Measurements from ENCODE around the gene INPP4A. TPM values are rescaled to one million over a fixed set of nuclear protein-coding genes. Genes with fewer than 3 reads are reported as not detected.

INPP4A gene
- polyA plus RNA-seq, 2 of the 4 experiments (the other 2 are of a cell fraction), result 9.4 to 16.0 TPM

GRCh38 chr2:98504381-98505109 lies 59.9 kb downstream of the INPP4A start:
- no peak for DNase-seq (ENCODE audit: low read depth in 1 of 2, low spot score in 1 of 2)
- POLR2A ChIA-PET, result no interaction called here
- no peaks in the 10 kb centered on the region for H3K9me3 ChIP-seq
- no peak for ATAC-seq
- no peak overlapping the region for H3K27ac ChIP-seq
- TF ChIP-seq ATOH8 (CRISPR knock-in tag; IDR thresholded peaks at IDR 0.05; ENCODE audit: low read depth), result no peak
- TF ChIP-seq RFX5 (IDR thresholded peaks at IDR 0.05), result no peak
- TF ChIP-seq NPAS2 (CRISPR knock-in tag; IDR thresholded peaks at IDR 0.05; ENCODE audit: borderline replicate concordance), result no peak
- no peak for TF ChIP-seq TP53 (CRISPR knock-in tag; IDR thresholded peaks at IDR 0.05)
- no peak for TF ChIP-seq MAZ (IDR thresholded peaks at IDR 0.05; ENCODE audit: borderline replicate concordance, low read depth, low read length)
- no peak for TF ChIP-seq PBX3 (IDR thresholded peaks at IDR 0.05)
- no peak for TF ChIP-seq RARB (CRISPR knock-in tag; IDR thresholded peaks at IDR 0.05)
- no peak for TF ChIP-seq KDM5A (IDR thresholded peaks at IDR 0.05)
- no peak for TF ChIP-seq CHD4 (IDR thresholded peaks at IDR 0.05; ENCODE audit: borderline replicate concordance)
- TF ChIP-seq CBX2 (IDR thresholded peaks at IDR 0.05; ENCODE audit: borderline replicate concordance, low read depth), result no peak
- no peak for TF ChIP-seq BCL3 (IDR thresholded peaks at IDR 0.05)
- TF ChIP-seq RAD21 (conservative IDR thresholded peaks at IDR 0.05 in 1 of 2, IDR thresholded peaks at IDR 0.05 in 1 of 2), result no peak
- TF ChIP-seq FOXS1 (CRISPR knock-in tag; IDR thresholded peaks at IDR 0.05), result no peak
- no peak for TF ChIP-seq CEBPB (IDR thresholded peaks at IDR 0.05)
- no peak for TF ChIP-seq HEYL (CRISPR knock-in tag; IDR thresholded peaks at IDR 0.05)
- TF ChIP-seq MYC (IDR thresholded peaks at IDR 0.05; ENCODE audit: borderline replicate concordance, low read length), result no peak
- no peak for TF ChIP-seq TFCP2L1 (CRISPR knock-in tag; IDR thresholded peaks at IDR 0.05)
- FAIRE-seq, result no peak
- no peak overlapping the region for H3K4me2 ChIP-seq
- H3K4me1 ChIP-seq, result 0 out of 3 replicates have a peak, but pooled peaks cover 6% of the 10 kb centered on the region
- CTCF ChIA-PET, result interaction anchor here (1.3 to 1.5 kb wide), 3 partner anchors 11 to 18 kb away, joined by 4 read pairs; no protein-coding TSS in a partner anchor
- H3K4me3 ChIP-seq, result no peak overlapping the region
- WGBS (ENCODE audit: missing lambda C conversion rate), result 86% methylated on average over 8 of the region's 8 CpGs

- Histone ChIP-seq H3K4me1 (0 out of 3 replicates have a peak, but pooled peaks cover 6% of the 10 kb centered on the region), H3K27ac (no peak overlapping the region), H3K4me2 (no peak overlapping the region), H3K9me3 (no peaks in the 10 kb centered on the region), H3K4me3 (no peak overlapping the region)
- ChIA-PET POLR2A (no interaction called here), CTCF (interaction anchor here (1.3 to 1.5 kb wide), 2 partner anchors 11 to 18 kb away, joined by 4 read pairs; no protein-coding TSS in a partner anchor)
- WGBS (ENCODE audit: missing lambda C conversion rate), result 88% methylated on average over 7 of the region's 7 CpGs
- no peak for FAIRE-seq
- no peak for ATAC-seq
- DNase-seq (ENCODE audit: low read depth in 1 of 2, low spot score in 1 of 2), result no peak
- TF ChIP-seq HES2 (IDR thresholded peaks at IDR 0.05) (no peak), RAD21 (conservative IDR thresholded peaks at IDR 0.05 in 1 of 2, IDR thresholded peaks at IDR 0.05 in 1 of 2) (no peak), NFE2L2 (conservative IDR thresholded peaks at IDR 0.05; ENCODE audit: low read length) (no peak), ESRRA (IDR thresholded peaks at IDR 0.05; ENCODE audit: borderline replicate concordance, low read length) (no peak), NPAS2 (CRISPR knock-in tag; IDR thresholded peaks at IDR 0.05; ENCODE audit: borderline replicate concordance) (no peak), POLR2A (IDR thresholded peaks at IDR 0.05; ENCODE audit: low read length) (no peak), REST (IDR thresholded peaks at IDR 0.05) (no peak), EHF (CRISPR knock-in tag; IDR thresholded peaks at IDR 0.05) (no peak), NR3C1 (IDR thresholded peaks at IDR 0.05) (no peak), KDM1A (IDR thresholded peaks at IDR 0.05; ENCODE audit: low read depth) (no peak), CEBPB (IDR thresholded peaks at IDR 0.05) (no peak), E2F6 (IDR thresholded peaks at IDR 0.05; ENCODE audit: borderline replicate concordance, low read depth) (no peak), RNF2 (IDR thresholded peaks at IDR 0.05; ENCODE audit: borderline replicate concordance, low read depth) (no peak), ATOH8 (CRISPR knock-in tag; IDR thresholded peaks at IDR 0.05; ENCODE audit: low read depth) (no peak), RFX5 (IDR thresholded peaks at IDR 0.05) (no peak), ZC3H11A (IDR thresholded peaks at IDR 0.05) (no peak)
These were observed 60.7 kb downstream of the INPP4A start for GRCh38 chr2:98505311-98505808.
